NK-92 treated with Interleukin-12 subunit alpha and Interleukin-12 subunit beta, amount 100 ng/mL, for 24 hours (cell line): ENCODE measurements around the gene ZNF787.

Experiments
- DNase-seq: peaks from one replicate; lab custom pipeline; 2025; lab: John Stamatoyannopoulos, UW

The ZNF787 gene

GRCh38 chr19:56086671-56087430, 34.2 kb downstream of the ZNF787 start:
- DNase-seq: no peak

- no peak for DNase-seq
These were observed 35.4 kb downstream of the ZNF787 start for GRCh38 chr19:56085571-56086275.

DNA sequence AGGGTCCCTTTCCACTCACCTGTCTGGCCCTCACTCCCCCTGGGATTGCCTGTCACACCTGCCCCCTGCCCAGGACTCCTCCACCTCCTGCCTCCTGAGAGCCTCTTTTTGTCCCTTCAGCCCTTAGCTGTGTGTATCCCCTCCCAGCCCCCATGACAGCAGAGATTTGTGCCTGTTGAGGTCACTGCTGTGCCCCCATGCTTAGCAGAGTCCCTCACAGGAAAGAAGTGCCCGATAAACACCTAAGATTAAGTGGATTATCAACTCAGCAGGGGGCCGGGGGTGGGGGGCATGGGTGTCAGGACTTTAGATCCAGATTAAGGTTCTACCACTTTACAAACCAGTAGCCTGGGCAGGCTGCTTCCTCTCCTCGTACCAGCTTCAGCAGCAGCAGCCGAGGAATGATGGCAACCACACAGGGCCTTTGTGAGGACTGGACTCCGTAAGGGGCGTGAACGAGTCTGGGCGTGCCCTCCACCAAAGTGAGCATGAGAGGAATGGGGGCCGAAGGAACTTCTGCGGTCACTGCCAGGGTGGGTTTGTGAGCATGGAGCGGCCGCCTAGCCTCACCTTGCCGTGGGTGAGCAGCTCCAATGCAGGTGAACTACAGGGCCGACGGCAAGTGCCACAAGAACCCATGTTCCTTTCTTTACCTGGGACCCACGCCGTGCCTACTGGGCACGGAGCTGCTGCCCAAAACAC, 36.1 kb downstream of the ZNF787 start:
- DNase-seq: no peak

DNA sequence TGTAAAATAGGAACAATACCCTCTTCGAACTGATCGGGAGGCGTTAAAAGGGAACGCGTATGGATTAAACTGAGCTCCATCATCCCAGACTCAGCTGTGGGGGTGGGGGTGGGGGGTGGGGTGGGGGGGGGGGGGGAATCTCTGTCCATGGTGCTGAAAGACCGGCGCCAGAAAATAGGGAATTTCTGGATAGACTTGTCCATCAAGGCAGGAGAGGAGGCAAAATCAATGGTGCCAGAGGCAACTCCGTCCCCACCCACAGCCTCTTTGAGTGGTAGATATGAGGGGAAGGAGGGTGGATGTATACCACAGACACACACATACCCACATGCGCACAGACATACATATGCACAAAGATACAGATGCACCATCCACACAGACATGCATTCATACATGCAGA, 37.4 kb downstream of the ZNF787 start:
- DNase-seq: no peak

GRCh38 chr19:56080669-56081401, 40.3 kb downstream of the ZNF787 start:
- DNase-seq: no peak

DNA sequence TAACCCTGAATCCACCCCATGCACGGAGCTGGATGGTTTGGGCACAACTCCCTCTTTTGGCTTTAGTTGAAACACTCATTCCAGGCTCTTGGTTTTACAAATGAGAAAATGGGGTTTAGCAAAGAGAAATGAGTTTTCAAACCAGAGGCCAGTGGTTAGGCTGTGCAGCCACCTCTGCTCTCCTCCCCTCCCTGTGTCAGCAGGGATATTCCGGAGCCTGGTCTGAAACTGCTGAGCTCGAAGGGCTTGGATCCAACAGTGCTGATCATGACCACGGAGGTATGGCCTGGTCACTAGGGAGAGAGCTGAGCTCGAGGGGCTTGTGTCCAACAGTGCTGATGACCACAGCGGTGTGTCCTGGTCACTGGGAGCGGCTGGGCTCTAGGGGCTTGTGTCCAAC, 41.5 kb downstream of the ZNF787 start:
- no peak for DNase-seq

GRCh38 chr19:56076498-56076897, 44.6 kb downstream of the ZNF787 start:
- DNase-seq: no peak

GRCh38 chr19:56071151-56071550, 49.9 kb downstream of the ZNF787 start:
- no peak for DNase-seq

DNA sequence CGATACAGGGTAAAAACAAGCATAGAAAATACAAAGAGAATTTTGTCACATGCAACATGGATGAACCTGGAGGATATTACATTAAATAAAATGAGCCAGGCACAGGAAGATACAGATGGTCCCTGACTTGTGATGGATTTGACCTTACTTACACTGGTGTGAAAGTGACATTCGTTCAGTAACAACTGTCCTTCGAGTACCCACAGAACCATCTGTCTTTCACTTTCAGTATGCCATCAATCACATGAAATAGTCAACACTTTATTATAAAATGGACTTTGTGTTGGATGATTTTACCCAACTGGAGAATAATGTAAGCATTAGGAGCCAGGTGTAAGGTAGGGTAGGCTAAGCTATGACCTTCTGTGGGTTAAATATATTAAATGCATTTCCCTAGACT, 51.5 kb downstream of the ZNF787 start:
- DNase-seq: no peak

- peak; percentile 35 for DNase-seq
These were observed 54.7 kb downstream of the ZNF787 start for GRCh38 chr19:56066152-56067023.

GRCh38 chr19:56053596-56053995, 67.5 kb downstream of the ZNF787 start:
- DNase-seq: no peak
